Glomerular endothelial cell (primary cell): ENCODE results near the gene SKAP1. TPM values are rescaled to one million over a fixed set of nuclear protein-coding genes. Genes with fewer than 3 reads are reported as not detected.
"Not testable (repeated sequence)": the region's sequence is repeated elsewhere in the genome, so short reads cannot be mapped to it uniquely, and the experiment has no call there.

Experiments used
- DNase-seq: peaks from one replicate; pipeline ENCODE4 v3.0.0-alpha.2; 2011; ENCODE audit warnings: low read depth, low spot score; ENCODE audit errors: extremely low read depth
- total RNA-seq: library from RNA; depleted of rRNA; stranded (reverse); fragments of >200 nt; gene quantifications from 2 replicates; pipeline ENCODE4 v1.2.3, GENCODE V29; 2015

Gene SKAP1
- total RNA-seq, 1 donor from 2014 or later: 0.99 TPM

- no peak for DNase-seq
Observed at GRCh38 chr17:48294020-48294805, 135.8 kb downstream of the SKAP1 start.

- no peak for DNase-seq
Observed at GRCh38 chr17:48293319-48294019, 136.5 kb downstream of the SKAP1 start.

- DNase-seq: no peak
Observed at GRCh38 chr17:48290378-48290777, 139.6 kb downstream of the SKAP1 start.

GRCh38 chr17:48286917-48287316, 143.1 kb downstream of the SKAP1 start:
- DNase-seq: not testable (repeated sequence)

- no peak for DNase-seq
Observed at GRCh38 chr17:48285614-48286013, 144.4 kb downstream of the SKAP1 start.

- DNase-seq: no peak
Observed at GRCh38 chr17:48283907-48284306, 146.1 kb downstream of the SKAP1 start.

GRCh38 chr17:48283411-48283810, 146.6 kb downstream of the SKAP1 start:
- no peak for DNase-seq

- no peak for DNase-seq
Observed at GRCh38 chr17:48282303-48282702, 147.7 kb downstream of the SKAP1 start.

GRCh38 chr17:48278760-48279491, 151.1 kb downstream of the SKAP1 start:
- DNase-seq: no peak

- no peak for DNase-seq
Observed at GRCh38 chr17:48276776-48277175, 153.2 kb downstream of the SKAP1 start.

- no peak for DNase-seq
Observed at GRCh38 chr17:48270899-48271298, 159.1 kb downstream of the SKAP1 start.

- DNase-seq: no peak
Observed at GRCh38 chr17:48269209-48269608, 160.8 kb downstream of the SKAP1 start.

GRCh38 chr17:48263731-48264035, 166.3 kb downstream of the SKAP1 start:
- DNase-seq: no peak

GRCh38 chr17:48262982-48263730, 166.9 kb downstream of the SKAP1 start:
- DNase-seq: no peak

- no peak for DNase-seq
Observed at GRCh38 chr17:48261297-48261880, 168.6 kb downstream of the SKAP1 start.

- DNase-seq: no peak
Observed at GRCh38 chr17:48259694-48260291, 170.2 kb downstream of the SKAP1 start.

GRCh38 chr17:48258331-48258730, 171.7 kb downstream of the SKAP1 start:
- no peak for DNase-seq

GRCh38 chr17:48255759-48256158, 174.3 kb downstream of the SKAP1 start:
- no peak for DNase-seq

- DNase-seq: no peak
Observed at GRCh38 chr17:48254896-48255295, 175.1 kb downstream of the SKAP1 start.

GRCh38 chr17:48253975-48254374, 176.0 kb downstream of the SKAP1 start:
- no peak for DNase-seq
